GM12878 (cell line): ENCODE measurements around the gene IRAG1. TPM values are rescaled to one million over a fixed set of nuclear protein-coding genes. Genes with fewer than 3 reads are reported as not detected.

Source experiments
- ATAC-seq: fragments of 200-7000 bp; cut with Tn5 transposase; 3 replicates; pipeline ENCODE4 v1.9.1; 2020; ENCODE audit warnings: mild to moderate bottlenecking, moderate library complexity
- BruUV-seq: library from RNA; stranded (reverse); fragments of 400-500 nt; replicated peaks from 2 replicates; lab custom pipeline; 2021; lab: Mats Ljungman, UMichigan
- CTCF ChIA-PET: fragments of 300-600 bp; sonication (Branson Sonifier 250); formaldehyde crosslinking; extraction: SDS; loops from one replicate; lab custom pipeline; 2021; ENCODE audit warnings: inconsistent platforms; lab: Yijun Ruan, JAX
- POLR2A ChIA-PET: fragments of 350-600 bp; formaldehyde crosslinking; extraction: SDS; loops from one replicate; lab custom pipeline; 2021; ENCODE audit warnings: inconsistent platforms; lab: Charles Lee
- RAD21 ChIA-PET: fragments of 300-600 bp; sonication (Branson Sonifier 250); formaldehyde crosslinking; loops from one replicate; lab custom pipeline; 2023; ENCODE audit warnings: antibody characterized with exemption; ENCODE audit not compliant: unreplicated experiment; lab: Charles Lee
- SMC1A ChIA-PET: fragments of 300-600 bp; sonication (Branson Sonifier 250); formaldehyde crosslinking; loops from one replicate; lab custom pipeline; 2023; ENCODE audit not compliant: unreplicated experiment, uncharacterized antibody; lab: Charles Lee
- DNase-seq: peaks from one replicate; pipeline ENCODE4 v3.0.0-alpha.2; 2011; ENCODE audit warnings: low read depth, low spot score
- FAIRE-seq: peaks from 3 replicates; lab custom pipeline; 2011; peaks lifted over from hg19 to GRCh38; lab: Jason Lieb, UNC
- H2AFZ ChIP-seq: 2 replicates; pipeline ENCODE4 v1.6.0; 2011; ENCODE audit warnings: low read depth, low read length, control low read depth; ENCODE audit not compliant: control insufficient read depth
- H3K27ac ChIP-seq: 2 replicates; pipeline ENCODE4 v1.5.1; 2011; ENCODE audit warnings: control low read depth; ENCODE audit not compliant: control insufficient read depth, insufficient read depth
- H3K27me3 ChIP-seq, 2 experiments: replicated peaks in 1 of 2; 2 replicates each; pipeline versions ENCODE4 v1.6.0 to v1.6.1; 2011; ENCODE audit warnings: low read length in 1 of 2; ENCODE audit not compliant: control insufficient read depth in 2 of 2, insufficient read depth in 2 of 2
- H3K36me3 ChIP-seq, 2 experiments: 2 replicates each; pipeline ENCODE4 v1.5.1; 2011; ENCODE audit warnings: low read length in 1 of 2; ENCODE audit not compliant: control insufficient read depth in 2 of 2, insufficient read depth in 2 of 2
- H3K4me1 ChIP-seq: 2 replicates; pipeline ENCODE4 v1.6.1; 2011; ENCODE audit warnings: mild to moderate bottlenecking, low read length, moderate library complexity, mixed read lengths; ENCODE audit not compliant: control insufficient read depth, insufficient read depth
- H3K4me2 ChIP-seq: 2 replicates; pipeline ENCODE4 v1.6.0; 2011; ENCODE audit warnings: control low read depth; ENCODE audit not compliant: control insufficient read depth, insufficient read depth
- H3K4me3 ChIP-seq: fragments of 200-600 bp; sonication (generic); 2 replicates; pipeline ENCODE4 v1.5.1; 2016
- H3K79me2 ChIP-seq: 2 replicates; pipeline ENCODE4 v1.6.0; 2011; ENCODE audit warnings: low read length; ENCODE audit not compliant: control insufficient read depth, insufficient read depth
- H3K9ac ChIP-seq: 2 replicates; pipeline ENCODE4 v1.8.0; 2011; ENCODE audit warnings: low read length, control low read depth, mixed read lengths; ENCODE audit not compliant: control insufficient read depth, insufficient read depth
- H3K9me3 ChIP-seq: replicated peaks from 3 replicates; pipeline ENCODE4 v1.5.1; 2011; ENCODE audit warnings: mild to moderate bottlenecking, low read length; ENCODE audit not compliant: control insufficient read depth, insufficient read depth
- H4K20me1 ChIP-seq: 2 replicates; pipeline ENCODE4 v1.6.0; 2011; ENCODE audit not compliant: control insufficient read depth, insufficient read depth
- BACH1 ChIP-seq: fragments of 450-650 bp; IDR thresholded peaks from 2 replicates; pipeline ENCODE4 v1.6.1; 2017; ENCODE audit warnings: mild to moderate bottlenecking, borderline replicate concordance
- CBFB ChIP-seq: IDR thresholded peaks from 2 replicates; pipeline ENCODE4 v1.6.1; 2016; ENCODE audit warnings: antibody characterized with exemption, low read depth
- E2F4 ChIP-seq: IDR thresholded peaks from 2 replicates; pipeline ENCODE4 v1.6.1; 2012; ENCODE audit warnings: low read depth, low read length, improper control_type of control experiment
- EED ChIP-seq: sonication (generic); IDR thresholded peaks from 2 replicates; pipeline ENCODE4 v1.6.1; 2016; ENCODE audit warnings: antibody characterized with exemption, low read depth
- ESRRA ChIP-seq: IDR thresholded peaks from 2 replicates; pipeline ENCODE4 v1.6.1; 2012; ENCODE audit warnings: mild to moderate bottlenecking, low read length, improper control_type of control experiment
- FOXK2 ChIP-seq: fragments of 450-650 bp; IDR thresholded peaks from 2 replicates; pipeline ENCODE4 v1.6.1; 2017; ENCODE audit warnings: mild to moderate bottlenecking, moderate library complexity
- GATAD2B ChIP-seq: fragments of 450-650 bp; conservative IDR thresholded peaks from 2 replicates; pipeline ENCODE4 v1.6.1; 2017; ENCODE audit warnings: low read depth, mild to moderate bottlenecking, moderate library complexity
- JUNB ChIP-seq: IDR thresholded peaks from 2 replicates; pipeline ENCODE4 v1.6.1; 2016; ENCODE audit warnings: antibody characterized with exemption, mild to moderate bottlenecking
- MTA3 ChIP-seq: IDR thresholded peaks from 2 replicates; pipeline ENCODE4 v1.6.1; 2012; ENCODE audit warnings: low read length, inconsistent platforms, borderline replicate concordance
- NBN ChIP-seq: fragments of 450-650 bp; IDR thresholded peaks from 2 replicates; pipeline ENCODE4 v1.6.1; 2016
- NR2F1 ChIP-seq: fragments of 450-650 bp; conservative IDR thresholded peaks from 2 replicates; pipeline ENCODE4 v1.6.1; 2017; ENCODE audit warnings: mild to moderate bottlenecking
- PKNOX1 ChIP-seq: fragments of 450-650 bp; IDR thresholded peaks from 2 replicates; pipeline ENCODE4 v1.6.1; 2016; ENCODE audit warnings: mild to moderate bottlenecking
- RFX5 ChIP-seq: IDR thresholded peaks from 2 replicates; pipeline ENCODE4 v1.6.1; 2011; ENCODE audit warnings: low read depth, low read length, improper control_type of control experiment
- SMARCA5 ChIP-seq: fragments of 450-650 bp; IDR thresholded peaks from 2 replicates; pipeline ENCODE4 v1.6.1; 2017; ENCODE audit warnings: mild to moderate bottlenecking
- TCF12 ChIP-seq: IDR thresholded peaks from 2 replicates; pipeline ENCODE4 v1.6.1; 2011; ENCODE audit warnings: low read depth, mild to moderate bottlenecking, low read length
- ZNF687 ChIP-seq: fragments of 450-650 bp; IDR thresholded peaks from 2 replicates; pipeline ENCODE4 v1.6.1; 2017; ENCODE audit warnings: mild to moderate bottlenecking, moderate library complexity
- whole genome bisulfite sequencing: methylation state at CpG from one replicate; pipeline ENCODE4 v1.1.6; 2016; ENCODE audit warnings: low lambda C conversion rate; ENCODE audit not compliant: insufficient replicate concordance, insufficient coverage; ENCODE audit errors: missing lambda C conversion rate; 5-methylcytosine and 5-hydroxymethylcytosine counted together
- in situ Hi-C: fragments of 300-500 bp; cut with MboI; formaldehyde crosslinking; loops from 9 replicates; pipeline ENCODE4 v1.14.3; 2018; ENCODE audit warnings: mixed read lengths
- intact Hi-C: fragments of 100-400 bp; cut with micrococcal nuclease; formaldehyde crosslinking; loops from one replicate; pipeline ENCODE4 v1.14.2; 2022; ENCODE audit not compliant: unreplicated experiment
- polyA plus RNA-seq, 11 experiments: library from polyadenylated mRNA; depleted of rRNA in 4 of 11; unstranded in 6 of 11; stranded (reverse) in 5 of 11; fragments of >200 nt; fragmentation: Nextera tagmentation in 4 of 11; fragmentation: Illumina TruSeq in 1 of 11; extraction: Ambion mirVana in 4 of 11; extraction: Trizol in 1 of 11; gene quantifications; 1 replicate in 1 of 11; 2 replicates in 10 of 11; pipeline versions ENCODE4 v1.2.1 to v1.2.3, GENCODE V29; 2011 to 2016; ENCODE audit warnings: inconsistent platforms in 2 of 11, missing spikeins in 2 of 11, low read depth in 1 of 11
- total RNA-seq, 4 experiments: library from RNA; depleted of rRNA in 3 of 4; stranded (reverse); fragments of >200 nt in 3 of 4; fragmentation: Illumina TruSeq in 1 of 4; extraction: Trizol in 1 of 4; gene quantifications; 2 replicates each; pipeline versions ENCODE4 v1.2.1 to v1.2.3, GENCODE V29; 2013 to 2021

Gene IRAG1
- total and polyA plus RNA-seq, 10 of the 15 experiments (the other 5 are each of a cell fraction or from before 2014, with no cell fraction given) = 0.02 to 0.18 (median 0.06) TPM; not detected in 4

- TF ChIP-seq PKNOX1 (no peak), JUNB (no peak), BACH1 (no peak)
- TF ChIP-seq, all 136 proteins: peak for 1
Measured at GRCh38 chr11:10694486-10695239, 1.1 kb upstream of the IRAG1 start (continued).

GRCh38 chr11:10692531-10693115 is 932 bp downstream of the IRAG1 start:
- ChIA-PET CTCF (interaction anchor here (1.0 kb wide), 1 partner anchor 35 kb away, joined by 3 read pairs; no protein-coding TSS in a partner anchor), RAD21 (no interaction called here), SMC1A (no interaction called here), POLR2A (no interaction called here)
- no peak for FAIRE-seq
- no peak for ATAC-seq
- Histone ChIP-seq H4K20me1 (no peaks in the 10 kb centered on the region), H3K9me3 (no peaks in the 10 kb centered on the region), H2AFZ (no peak overlapping the region), H3K4me3 (no peak overlapping the region), H3K36me3 (no peaks in the 10 kb centered on the region), H3K27ac (no peak overlapping the region), H3K27me3 (peaks cover 0 to 6% of the 10 kb centered on the region in 2 experiments; a peak in 3 of 4 replicates), H3K79me2 (no peaks in the 10 kb centered on the region), H3K4me1 (no peaks in the 10 kb centered on the region), H3K9ac (no peak overlapping the region), H3K4me2 (no peak overlapping the region)
- in situ Hi-C loops (no loop called here), intact Hi-C loops (loop anchor here (5.0 kb wide), 1 partner anchor 410 kb away; no protein-coding TSS in a partner anchor)
- BruUV-seq = no TSS peak
- no peak for DNase-seq
- whole genome bisulfite sequencing = 13% methylated on average over 7 of the region's 7 CpGs
- no peak for TF ChIP-seq RFX5
- no peak for TF ChIP-seq MTA3
- TF ChIP-seq NBN = no peak
- TF ChIP-seq ZNF687 = no peak
- no peak for TF ChIP-seq GATAD2B
- TF ChIP-seq EED = no peak
- no peak for TF ChIP-seq E2F4
- TF ChIP-seq TCF12 = no peak
- TF ChIP-seq ESRRA = no peak
- TF ChIP-seq SMARCA5 = no peak
- no peak for TF ChIP-seq FOXK2
- no peak for TF ChIP-seq NR2F1
- TF ChIP-seq CBFB = no peak
